HCT116 (cell line): ENCODE data around the gene ULBP2. TPM values are rescaled to one million over a fixed set of nuclear protein-coding genes. Genes with fewer than 3 reads are reported as not detected.

Source experiments
- ATAC-seq: fragments of 200-7000 bp; cut with Tn5 transposase; 2 replicates; pipeline ENCODE4 v1.9.1; 2020; ENCODE audit warnings: mild to moderate bottlenecking, moderate library complexity
- BruUV-seq: library from RNA; stranded (reverse); fragments of 400-500 nt; replicated peaks from 2 replicates; lab custom pipeline; 2021; lab: Mats Ljungman, UMichigan
- CTCF ChIA-PET: fragments of 300-600 bp; sonication (Branson Sonifier 250); formaldehyde crosslinking; loops from one replicate; lab custom pipeline; 2021; ENCODE audit warnings: antibody characterized with exemption; lab: Charles Lee
- POLR2A ChIA-PET: fragments of 300-600, 350-600 bp; sonication (Branson Sonifier 250); formaldehyde crosslinking; loops from one replicate; lab custom pipeline; 2021; ENCODE audit warnings: antibody characterized with exemption; lab: Charles Lee
- RAD21 ChIA-PET, 2 experiments: fragments of 300-600 bp; sonication (Branson Sonifier 250); formaldehyde crosslinking; loops; one replicate each; lab custom pipeline; 2023; ENCODE audit warnings: low total read pairs in 2 of 2; ENCODE audit not compliant: uncharacterized antibody in 2 of 2, unreplicated experiment in 2 of 2, low non-redundant PET in 1 of 2; lab: Charles Lee
- DNase-seq: peaks from one replicate; pipeline ENCODE4 v3.0.0-alpha.2; 2010; ENCODE audit warnings: low read depth, low spot score
- H2AFZ ChIP-seq: fragments of 200-600 bp; shearing (Covaris generic), sonication (generic); 2 replicates; pipeline ENCODE4 v1.6.1; 2017; ENCODE audit warnings: low read depth, mixed run types, mixed read lengths, antibody characterized with exemption, low read length; ENCODE audit not compliant: poor library complexity, severe bottlenecking
- H3K27ac ChIP-seq: 2 replicates; pipeline ENCODE4 v1.5.1; 2012; ENCODE audit warnings: low read depth, low read length
- H3K27me3 ChIP-seq: fragments of 200-600 bp; sonication (generic); 2 replicates; pipeline ENCODE4 v1.6.1; 2016; ENCODE audit warnings: mixed run types, low read length, mixed read lengths; ENCODE audit not compliant: insufficient read depth
- H3K36me3 ChIP-seq, 2 experiments: fragments of 200-500 bp in 1 of 2; fragments of 200-600 bp in 1 of 2; sonication (Bioruptor generic) in 1 of 2; sonication (generic) in 1 of 2; 2 replicates each; pipeline versions ENCODE4 v1.5.1 to v1.6.1; 2014 to 2016; ENCODE audit warnings: low read length in 2 of 2, inconsistent platforms in 1 of 2, mixed read lengths in 1 of 2, mixed run types in 1 of 2; ENCODE audit not compliant: insufficient read depth in 2 of 2, control insufficient read depth in 1 of 2
- H3K4me1 ChIP-seq, 2 experiments: fragments of 200-600 bp in 1 of 2; sonication (generic) in 1 of 2; 2 replicates each; pipeline versions ENCODE4 v1.5.1 to v1.6.1; 2012 to 2017; ENCODE audit warnings: low read length in 2 of 2, inconsistent platforms in 1 of 2, mild to moderate bottlenecking in 1 of 2, mixed read lengths in 1 of 2, mixed run types in 1 of 2, moderate library complexity in 1 of 2; ENCODE audit not compliant: insufficient read depth in 2 of 2, control insufficient read depth in 1 of 2
- H3K4me2 ChIP-seq: fragments of 200-600 bp; sonication (generic); 2 replicates; pipeline ENCODE4 v1.6.1; 2017; ENCODE audit warnings: mixed run types, low read length, mixed read lengths
- H3K4me3 ChIP-seq, 2 experiments: fragments of 200-600 bp in 1 of 2; sonication (generic) in 1 of 2; replicated peaks in 1 of 2; 2 replicates each; pipeline ENCODE4 v1.5.1; 2011 to 2016; ENCODE audit warnings: low read length in 2 of 2, control low read depth in 1 of 2, low read depth in 1 of 2, mild to moderate bottlenecking in 1 of 2, mixed read lengths in 1 of 2, mixed run types in 1 of 2
- H3K79me2 ChIP-seq: fragments of 200-600 bp; sonication (generic); 2 replicates; pipeline ENCODE4 v1.6.1; 2017; ENCODE audit warnings: mild to moderate bottlenecking, mixed run types, low read length, moderate library complexity, mixed read lengths; ENCODE audit not compliant: insufficient read depth
- H3K9ac ChIP-seq: fragments of 200-600 bp; sonication (generic); 2 replicates; pipeline ENCODE4 v1.6.1; 2016; ENCODE audit warnings: low read length, mixed read lengths
- H3K9me2 ChIP-seq: fragments of 200-600 bp; sonication (generic), shearing (Covaris generic); 2 replicates; pipeline ENCODE4 v1.6.1; 2017; ENCODE audit warnings: mixed run types, mild to moderate bottlenecking, moderate library complexity; ENCODE audit not compliant: insufficient read depth
- H3K9me3 ChIP-seq, 2 experiments: fragments of 200-500 bp in 1 of 2; fragments of 200-600 bp in 1 of 2; sonication (Bioruptor generic) in 1 of 2; sonication (generic) in 1 of 2; 2 replicates each; pipeline ENCODE4 v1.6.1; 2014 to 2017; ENCODE audit warnings: low read length in 2 of 2, mixed read lengths in 2 of 2, inconsistent platforms in 1 of 2, low read depth in 1 of 2, mild to moderate bottlenecking in 1 of 2, mixed run types in 1 of 2, moderate library complexity in 1 of 2; ENCODE audit not compliant: control insufficient read depth in 1 of 2, insufficient read depth in 1 of 2
- H4K20me1 ChIP-seq: fragments of 200-600 bp; sonication (generic), shearing (Covaris generic); 2 replicates; pipeline ENCODE4 v1.6.1; 2017; ENCODE audit warnings: mixed run types, mild to moderate bottlenecking, moderate library complexity; ENCODE audit not compliant: insufficient read depth
- CBX3 ChIP-seq: IDR thresholded peaks from 2 replicates; pipeline ENCODE4 v1.6.1; 2012; ENCODE audit warnings: low read depth
- CEBPB ChIP-seq: IDR thresholded peaks from 2 replicates; pipeline ENCODE4 v1.6.1; 2012; ENCODE audit warnings: low read depth
- EZH2 ChIP-seq: fragments of 200-600 bp; sonication (generic); IDR thresholded peaks from 2 replicates; pipeline ENCODE4 v1.6.1; 2017; ENCODE audit warnings: antibody characterized with exemption, mixed run types
- EZH2phosphoT487 ChIP-seq: fragments of 200-600 bp; IDR thresholded peaks from 2 replicates; pipeline ENCODE4 v1.6.1; 2018; ENCODE audit warnings: antibody characterized with exemption, borderline replicate concordance
- POLR2A ChIP-seq: IDR thresholded peaks from 2 replicates; pipeline ENCODE4 v1.7.0; 2011; ENCODE audit warnings: borderline replicate concordance; ENCODE audit not compliant: insufficient read depth, insufficient read length; ENCODE audit errors: extremely low read depth
- RAD21 ChIP-seq: IDR thresholded peaks from 2 replicates; pipeline ENCODE4 v1.6.1; 2012; ENCODE audit warnings: low read depth, mild to moderate bottlenecking
- TCF7L2 ChIP-seq: IDR thresholded peaks from 2 replicates; pipeline ENCODE4 v1.7.0; 2011; ENCODE audit warnings: borderline replicate concordance, inconsistent platforms; ENCODE audit not compliant: insufficient read depth, insufficient read length; ENCODE audit errors: extremely low read depth
- YY1 ChIP-seq: IDR thresholded peaks from 2 replicates; pipeline ENCODE4 v1.6.1; 2011; ENCODE audit warnings: low read length, low read depth, moderate library complexity, mild to moderate bottlenecking; ENCODE audit not compliant: insufficient replicate concordance; ENCODE audit errors: extremely low read depth
- ZFX ChIP-seq: fragments of 450-650 bp; IDR thresholded peaks from 2 replicates; pipeline ENCODE4 v1.6.1; 2017
- intact Hi-C: fragments of 100-400 bp; cut with micrococcal nuclease; formaldehyde crosslinking; loops from 2 replicates; pipeline ENCODE4 v1.10.0; 2022
- total RNA-seq: library from RNA; stranded (reverse); gene quantifications from one replicate; pipeline ENCODE4 v1.2.1, GENCODE V29; 2021; ENCODE audit not compliant: unreplicated experiment
- TF ChIP-seq, protein P1 (sequence below): IDR thresholded peaks from 2 replicates; pipeline ENCODE4 v1.6.1; 2012; ENCODE audit warnings: low read depth
- TF ChIP-seq, protein P2 (sequence below), 3 experiments: fragments of 200-600 bp in 1 of 3; sonication (generic) in 1 of 3; IDR thresholded peaks in 2 of 3; conservative IDR thresholded peaks in 1 of 3; 2 replicates each; pipeline ENCODE4 v1.5.1; 2012 to 2017; ENCODE audit warnings: low read depth in 2 of 3, low read length in 2 of 3, antibody characterized with exemption in 1 of 3, borderline replicate concordance in 1 of 3, control low read depth in 1 of 3, mild to moderate bottlenecking in 1 of 3, mixed read lengths in 1 of 3, mixed run types in 1 of 3, moderate library complexity in 1 of 3; ENCODE audit not compliant: insufficient read depth in 1 of 3

The ULBP2 gene
- total RNA-seq, 1 experiment from 2014 or later = 10.2 TPM

DNA sequence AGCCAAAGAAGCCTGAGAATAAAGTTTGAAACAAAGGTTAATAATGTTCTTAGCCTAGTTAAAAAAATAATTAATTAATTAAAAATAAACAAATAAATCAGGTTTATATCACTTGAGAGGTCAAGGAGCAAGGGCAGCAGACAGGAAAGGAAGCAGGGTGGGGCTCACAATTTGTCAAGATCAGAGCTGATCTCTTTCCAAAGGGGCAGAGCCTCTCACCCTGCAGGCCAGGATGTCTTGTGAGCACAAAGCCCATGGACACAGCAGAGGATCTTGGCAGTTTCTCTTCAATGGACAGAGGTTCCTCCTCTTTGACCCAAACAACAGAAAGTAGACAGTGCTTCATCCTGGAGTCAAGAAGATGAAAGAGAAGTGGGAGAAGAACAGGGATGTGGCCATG, 36.8 kb downstream of the ULBP2 start:
- Histone ChIP-seq H3K36me3 (no peaks in the 10 kb centered on the region), H3K9ac (no peak overlapping the region), H2AFZ (no peak overlapping the region), H3K4me3 (no peak overlapping the region), H3K9me2 (no peaks in the 10 kb centered on the region), H3K9me3 (no peaks in the 10 kb centered on the region), H3K4me1 (no peaks in the 10 kb centered on the region), H3K27ac (no peak overlapping the region)
- CTCF ChIA-PET = interaction anchor here (1.0 kb wide), 1 partner anchor 102 kb away, joined by 3 read pairs; no protein-coding TSS in a partner anchor
- RAD21 ChIA-PET = no interaction called here
- no peak for ATAC-seq
- BruUV-seq = no TSS peak
- intact Hi-C loops = no loop called here
- POLR2A ChIA-PET = no interaction called here
- TF ChIP-seq YY1 = no peak
- TF ChIP-seq EZH2 = no peak
- no peak for TF ChIP-seq TCF7L2
- no peak for TF ChIP-seq EZH2phosphoT487
- no peak for TF ChIP-seq POLR2A
- no peak for TF ChIP-seq ZFX
- TF ChIP-seq, all 23 proteins: peak for 0
- DNase-seq = no peak
- Histone ChIP-seq H4K20me1 (no peaks in the 10 kb centered on the region), H3K79me2 (no peaks in the 10 kb centered on the region), H3K4me2 (no peak overlapping the region), H3K27me3 (0 out of 2 replicates have a peak, but pooled peaks cover 5% of the 10 kb centered on the region)

DNA sequence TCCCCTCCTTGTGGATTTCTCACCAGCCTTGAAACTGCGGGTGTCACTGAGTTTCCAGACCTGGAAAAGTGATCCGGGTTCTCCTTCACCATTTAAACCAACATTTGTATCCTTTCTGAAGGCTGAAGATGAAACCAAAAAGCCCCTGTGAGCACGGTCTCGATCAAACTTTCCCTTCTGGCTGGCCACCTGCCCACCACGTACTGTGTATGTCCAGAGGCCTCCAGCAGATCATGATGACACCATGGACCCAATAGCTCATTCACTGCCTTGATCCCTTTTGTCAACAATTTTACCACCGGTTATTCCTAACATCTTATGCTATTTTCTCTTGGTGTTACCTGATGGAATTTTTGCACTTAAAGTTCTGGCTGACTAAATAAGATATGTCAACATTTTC, 37.5 kb downstream of the ULBP2 start:
- no peak for ATAC-seq
- Histone ChIP-seq H3K36me3 (no peaks in the 10 kb centered on the region), H3K9ac (no peak overlapping the region), H2AFZ (no peak overlapping the region), H3K27ac (no peak overlapping the region), H3K4me1 (no peaks in the 10 kb centered on the region), H3K4me2 (no peak overlapping the region), H4K20me1 (no peaks in the 10 kb centered on the region), H3K27me3 (0 out of 2 replicates have a peak, but pooled peaks cover 5% of the 10 kb centered on the region), H3K9me3 (no peaks in the 10 kb centered on the region), H3K4me3 (no peak overlapping the region), H3K79me2 (no peaks in the 10 kb centered on the region), H3K9me2 (no peaks in the 10 kb centered on the region)
- ChIA-PET POLR2A (no interaction called here), RAD21 (no interaction called here), CTCF (no interaction called here)
- no TSS peak for BruUV-seq
- intact Hi-C loops = no loop called here
- DNase-seq = no peak
- TF ChIP-seq ZFX (no peak), CBX3 (no peak), EZH2 (no peak), POLR2A (no peak), RAD21 (no peak), CEBPB (no peak), YY1 (no peak), TCF7L2 (no peak)
- TF ChIP-seq, protein P1, sequence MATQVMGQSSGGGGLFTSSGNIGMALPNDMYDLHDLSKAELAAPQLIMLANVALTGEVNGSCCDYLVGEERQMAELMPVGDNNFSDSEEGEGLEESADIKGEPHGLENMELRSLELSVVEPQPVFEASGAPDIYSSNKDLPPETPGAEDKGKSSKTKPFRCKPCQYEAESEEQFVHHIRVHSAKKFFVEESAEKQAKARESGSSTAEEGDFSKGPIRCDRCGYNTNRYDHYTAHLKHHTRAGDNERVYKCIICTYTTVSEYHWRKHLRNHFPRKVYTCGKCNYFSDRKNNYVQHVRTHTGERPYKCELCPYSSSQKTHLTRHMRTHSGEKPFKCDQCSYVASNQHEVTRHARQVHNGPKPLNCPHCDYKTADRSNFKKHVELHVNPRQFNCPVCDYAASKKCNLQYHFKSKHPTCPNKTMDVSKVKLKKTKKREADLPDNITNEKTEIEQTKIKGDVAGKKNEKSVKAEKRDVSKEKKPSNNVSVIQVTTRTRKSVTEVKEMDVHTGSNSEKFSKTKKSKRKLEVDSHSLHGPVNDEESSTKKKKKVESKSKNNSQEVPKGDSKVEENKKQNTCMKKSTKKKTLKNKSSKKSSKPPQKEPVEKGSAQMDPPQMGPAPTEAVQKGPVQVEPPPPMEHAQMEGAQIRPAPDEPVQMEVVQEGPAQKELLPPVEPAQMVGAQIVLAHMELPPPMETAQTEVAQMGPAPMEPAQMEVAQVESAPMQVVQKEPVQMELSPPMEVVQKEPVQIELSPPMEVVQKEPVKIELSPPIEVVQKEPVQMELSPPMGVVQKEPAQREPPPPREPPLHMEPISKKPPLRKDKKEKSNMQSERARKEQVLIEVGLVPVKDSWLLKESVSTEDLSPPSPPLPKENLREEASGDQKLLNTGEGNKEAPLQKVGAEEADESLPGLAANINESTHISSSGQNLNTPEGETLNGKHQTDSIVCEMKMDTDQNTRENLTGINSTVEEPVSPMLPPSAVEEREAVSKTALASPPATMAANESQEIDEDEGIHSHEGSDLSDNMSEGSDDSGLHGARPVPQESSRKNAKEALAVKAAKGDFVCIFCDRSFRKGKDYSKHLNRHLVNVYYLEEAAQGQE = no peak
- TF ChIP-seq, protein P2, sequence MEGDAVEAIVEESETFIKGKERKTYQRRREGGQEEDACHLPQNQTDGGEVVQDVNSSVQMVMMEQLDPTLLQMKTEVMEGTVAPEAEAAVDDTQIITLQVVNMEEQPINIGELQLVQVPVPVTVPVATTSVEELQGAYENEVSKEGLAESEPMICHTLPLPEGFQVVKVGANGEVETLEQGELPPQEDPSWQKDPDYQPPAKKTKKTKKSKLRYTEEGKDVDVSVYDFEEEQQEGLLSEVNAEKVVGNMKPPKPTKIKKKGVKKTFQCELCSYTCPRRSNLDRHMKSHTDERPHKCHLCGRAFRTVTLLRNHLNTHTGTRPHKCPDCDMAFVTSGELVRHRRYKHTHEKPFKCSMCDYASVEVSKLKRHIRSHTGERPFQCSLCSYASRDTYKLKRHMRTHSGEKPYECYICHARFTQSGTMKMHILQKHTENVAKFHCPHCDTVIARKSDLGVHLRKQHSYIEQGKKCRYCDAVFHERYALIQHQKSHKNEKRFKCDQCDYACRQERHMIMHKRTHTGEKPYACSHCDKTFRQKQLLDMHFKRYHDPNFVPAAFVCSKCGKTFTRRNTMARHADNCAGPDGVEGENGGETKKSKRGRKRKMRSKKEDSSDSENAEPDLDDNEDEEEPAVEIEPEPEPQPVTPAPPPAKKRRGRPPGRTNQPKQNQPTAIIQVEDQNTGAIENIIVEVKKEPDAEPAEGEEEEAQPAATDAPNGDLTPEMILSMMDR (IDR thresholded peaks at IDR 0.05 in 2 of 3, conservative IDR thresholded peaks at IDR 0.05 in 1 of 3; ENCODE audit: borderline replicate concordance in 1 of 3, insufficient read depth in 1 of 3, low read depth in 2 of 3, low read length in 2 of 3) = no peak
